Measurements from ENCODE around the gene GJA3.

DNA sequence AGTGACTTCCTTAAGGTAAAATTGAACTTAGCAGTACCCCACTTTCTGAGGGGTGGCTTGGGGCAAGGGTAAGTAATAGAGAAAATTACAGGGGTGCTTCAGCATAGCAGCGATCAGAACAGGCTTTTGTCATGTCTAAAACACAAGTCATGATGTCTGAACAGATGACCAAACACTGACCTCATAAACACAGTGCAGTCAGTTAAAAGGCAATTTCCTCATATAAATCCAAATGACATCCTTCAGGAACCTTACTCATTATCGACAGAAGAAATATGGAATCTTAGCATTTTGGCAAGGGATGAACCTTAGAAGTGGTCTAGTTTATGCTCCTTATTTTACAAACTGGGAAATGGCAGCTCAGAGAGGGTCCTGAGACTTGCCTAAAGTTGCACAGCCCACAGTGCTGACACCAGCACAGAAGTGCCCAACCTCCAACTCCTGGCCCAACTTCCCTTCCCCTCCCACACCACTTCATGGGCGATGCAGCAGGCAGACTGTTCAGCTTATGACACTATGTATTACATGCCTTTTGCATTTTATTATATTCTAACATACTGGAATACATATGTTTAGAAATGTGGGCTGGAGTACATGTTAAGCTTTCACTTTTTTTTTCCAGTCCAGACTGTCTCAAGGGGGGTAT lies 3.6 kb downstream of the GJA3 start:
- TF ChIP-seq CTCF (IDR thresholded peaks at IDR 0.05) (no peak), POLR2A (IDR thresholded peaks at IDR 0.05) (no peak)
